GM12864 (cell line): ENCODE results near the gene SDC1.

Experiments
- DNase-seq: peaks from one replicate; pipeline ENCODE4 v3.0.0-alpha.2; 2011; ENCODE audit warnings: low read depth
- H3K4me3 ChIP-seq: 2 replicates; pipeline ENCODE4 v1.5.1; 2011; ENCODE audit warnings: mild to moderate bottlenecking, low read depth, low read length, control low read depth
- CTCF ChIP-seq: IDR thresholded peaks from 2 replicates; pipeline ENCODE4 v1.5.1; 2011; ENCODE audit warnings: low read depth, mild to moderate bottlenecking, moderate library complexity, low read length, control low read depth, inconsistent platforms; ENCODE audit errors: missing control alignments

The SDC1 gene

GRCh38 chr2:20178249-20178607 lies 46.7 kb downstream of the SDC1 start:
- no peak overlapping the region for H3K4me3 ChIP-seq
- no peak for TF ChIP-seq CTCF

GRCh38 chr2:20177556-20178248 lies 47.2 kb downstream of the SDC1 start:
- no peak overlapping the region for H3K4me3 ChIP-seq
- TF ChIP-seq CTCF: no peak
- no peak for DNase-seq

More at GRCh38 chr2:20178249-20178607, 46.7 kb downstream of the SDC1 start:
- DNase-seq: no peak

- DNase-seq: no peak
- H3K4me3 ChIP-seq: no peak overlapping the region
- no peak for TF ChIP-seq CTCF
Measured at GRCh38 chr2:20176760-20177159, 48.2 kb downstream of the SDC1 start.

- H3K4me3 ChIP-seq: no peak overlapping the region
- TF ChIP-seq CTCF: no peak
- DNase-seq: no peak
Measured at GRCh38 chr2:20175931-20176330, 49.0 kb downstream of the SDC1 start.

GRCh38 chr2:20175267-20175666 lies 49.7 kb downstream of the SDC1 start:
- no peak for DNase-seq
- TF ChIP-seq CTCF: no peak
- H3K4me3 ChIP-seq: no peak overlapping the region

GRCh38 chr2:20174410-20174809 lies 50.5 kb downstream of the SDC1 start:
- no peak overlapping the region for H3K4me3 ChIP-seq
- no peak for DNase-seq
- no peak for TF ChIP-seq CTCF
